Neuron (in vitro differentiated cells): ENCODE data around the gene ZG16.
"Not testable (repeated sequence)": the region's sequence is repeated elsewhere in the genome, so short reads cannot be mapped to it uniquely, and the experiment has no call there.

Source experiments
- H2AFZ ChIP-seq: one replicate; pipeline ENCODE4 v1.6.1; 2013; ENCODE audit warnings: low read depth, mild to moderate bottlenecking, inconsistent platforms, low read length, moderate library complexity
- H3K27me3 ChIP-seq: one replicate; pipeline ENCODE4 v1.6.1; 2013; ENCODE audit warnings: low read length; ENCODE audit not compliant: insufficient read depth
- H3K36me3 ChIP-seq: one replicate; pipeline ENCODE4 v1.6.1; 2013; ENCODE audit warnings: low read length; ENCODE audit not compliant: insufficient read depth
- H3K4me1 ChIP-seq: one replicate; pipeline ENCODE4 v1.6.1; 2013; ENCODE audit warnings: low read length; ENCODE audit not compliant: insufficient read depth
- H3K4me3 ChIP-seq: 2 replicates; pipeline ENCODE4 v1.5.1; 2013; ENCODE audit warnings: mild to moderate bottlenecking, low read length, moderate library complexity
- H3K9me3 ChIP-seq: one replicate; pipeline ENCODE4 v1.6.1; 2013; ENCODE audit warnings: low read length

The ZG16 gene

DNA sequence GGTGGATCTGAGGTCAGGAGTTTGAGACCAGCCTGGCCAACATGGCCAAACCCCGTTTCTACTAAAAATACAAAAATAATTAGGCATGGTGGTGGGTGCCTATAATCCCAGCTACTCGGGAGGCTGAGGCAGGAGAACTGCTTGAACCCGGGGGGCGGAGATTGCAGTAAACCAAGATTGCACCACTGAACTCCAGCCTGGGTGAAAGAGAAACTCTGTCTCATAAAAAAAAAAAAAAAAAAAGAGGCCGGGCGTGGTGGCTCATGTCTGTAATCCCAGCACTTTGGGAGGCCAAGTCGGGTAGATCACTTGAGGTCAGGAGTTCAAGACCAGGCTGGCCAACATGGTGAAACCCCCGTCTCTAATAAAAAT lies 16.8 kb upstream of the ZG16 start:
- not testable (repeated sequence) for H3K27me3 ChIP-seq, H3K36me3 ChIP-seq, H3K4me1 ChIP-seq, H2AFZ ChIP-seq, H3K4me3 ChIP-seq, H3K9me3 ChIP-seq

DNA sequence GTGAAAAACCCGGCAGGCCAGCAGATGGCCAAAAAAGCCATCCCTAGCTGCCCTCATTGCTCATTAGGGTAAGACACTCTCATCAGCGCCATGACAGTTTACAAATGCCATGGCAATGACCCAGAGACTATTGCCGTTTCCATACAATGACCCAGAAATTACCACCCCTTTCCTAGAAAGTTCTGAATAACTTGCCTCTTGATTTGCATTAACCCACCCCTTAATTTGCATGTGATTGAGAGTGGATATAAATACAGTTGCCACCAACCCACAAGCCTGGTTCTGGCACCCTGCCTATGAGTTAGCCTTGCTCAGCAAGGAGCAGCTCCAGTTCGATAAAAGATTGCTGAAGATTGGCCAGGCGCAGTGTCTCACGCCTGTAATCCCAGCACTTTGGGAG lies 16.2 kb upstream of the ZG16 start:
- H3K9me3 ChIP-seq: no peaks in the 10 kb centered on the region

GRCh38 chr16:29763326-29763725 lies 14.7 kb upstream of the ZG16 start:
- Histone ChIP-seq H3K27me3 (peaks cover 3% of the 10 kb centered on the region), H2AFZ (no peak overlapping the region), H3K9me3 (no peaks in the 10 kb centered on the region), H3K4me1 (no peaks in the 10 kb centered on the region), H3K36me3 (no peaks in the 10 kb centered on the region), H3K4me3 (no peak overlapping the region)

More for the DNA sequence above, 16.2 kb upstream of the ZG16 start:
- no peak overlapping the region for H3K4me3 ChIP-seq
- no peak overlapping the region for H2AFZ ChIP-seq
- H3K27me3 ChIP-seq: peaks cover 3% of the 10 kb centered on the region
- H3K4me1 ChIP-seq: no peaks in the 10 kb centered on the region
- no peaks in the 10 kb centered on the region for H3K36me3 ChIP-seq

- Histone ChIP-seq H2AFZ (no peak overlapping the region), H3K4me3 (no peak overlapping the region), H3K36me3 (no peaks in the 10 kb centered on the region), H3K9me3 (no peaks in the 10 kb centered on the region), H3K4me1 (no peaks in the 10 kb centered on the region), H3K27me3 (peaks cover 3% of the 10 kb centered on the region)
Measured at GRCh38 chr16:29765167-29766032, 12.7 kb upstream of the ZG16 start.

DNA sequence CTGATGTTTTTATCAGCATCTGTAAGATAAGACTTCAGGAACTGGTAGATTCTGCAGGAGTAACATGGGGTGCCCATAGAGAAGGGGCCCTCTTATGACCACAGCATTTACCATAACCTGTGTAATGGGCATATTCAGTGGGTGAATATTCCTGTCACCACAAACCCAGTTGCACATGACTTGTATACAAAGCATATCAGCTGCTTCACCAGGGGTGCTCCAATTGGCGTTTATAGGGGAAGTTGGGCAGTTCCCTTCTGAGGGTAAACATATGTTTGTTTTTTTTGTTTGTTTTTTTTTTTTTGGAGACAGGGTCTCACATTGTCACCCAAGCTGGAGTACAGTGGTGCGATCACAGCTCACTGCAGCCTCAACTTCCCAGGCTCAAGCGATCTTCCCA lies 11.5 kb upstream of the ZG16 start:
- H2AFZ ChIP-seq: no peak overlapping the region
- H3K4me3 ChIP-seq: no peak overlapping the region
- peaks cover 3% of the 10 kb centered on the region for H3K27me3 ChIP-seq
- no peaks in the 10 kb centered on the region for H3K9me3 ChIP-seq
- H3K36me3 ChIP-seq: no peaks in the 10 kb centered on the region
- H3K4me1 ChIP-seq: no peaks in the 10 kb centered on the region

- no peaks in the 10 kb centered on the region for H3K9me3 ChIP-seq
- H3K4me1 ChIP-seq: no peaks in the 10 kb centered on the region
- peaks cover 3% of the 10 kb centered on the region for H3K27me3 ChIP-seq
- H3K4me3 ChIP-seq: no peak overlapping the region
- H2AFZ ChIP-seq: no peak overlapping the region
- H3K36me3 ChIP-seq: no peaks in the 10 kb centered on the region
Measured at GRCh38 chr16:29767062-29767461, 11.0 kb upstream of the ZG16 start.

- Histone ChIP-seq H2AFZ (no peak overlapping the region), H3K36me3 (no peaks in the 10 kb centered on the region), H3K9me3 (no peaks in the 10 kb centered on the region), H3K27me3 (peaks cover 3% of the 10 kb centered on the region), H3K4me1 (no peaks in the 10 kb centered on the region), H3K4me3 (no peak overlapping the region)
Measured at GRCh38 chr16:29769507-29769906, 8.5 kb upstream of the ZG16 start.

DNA sequence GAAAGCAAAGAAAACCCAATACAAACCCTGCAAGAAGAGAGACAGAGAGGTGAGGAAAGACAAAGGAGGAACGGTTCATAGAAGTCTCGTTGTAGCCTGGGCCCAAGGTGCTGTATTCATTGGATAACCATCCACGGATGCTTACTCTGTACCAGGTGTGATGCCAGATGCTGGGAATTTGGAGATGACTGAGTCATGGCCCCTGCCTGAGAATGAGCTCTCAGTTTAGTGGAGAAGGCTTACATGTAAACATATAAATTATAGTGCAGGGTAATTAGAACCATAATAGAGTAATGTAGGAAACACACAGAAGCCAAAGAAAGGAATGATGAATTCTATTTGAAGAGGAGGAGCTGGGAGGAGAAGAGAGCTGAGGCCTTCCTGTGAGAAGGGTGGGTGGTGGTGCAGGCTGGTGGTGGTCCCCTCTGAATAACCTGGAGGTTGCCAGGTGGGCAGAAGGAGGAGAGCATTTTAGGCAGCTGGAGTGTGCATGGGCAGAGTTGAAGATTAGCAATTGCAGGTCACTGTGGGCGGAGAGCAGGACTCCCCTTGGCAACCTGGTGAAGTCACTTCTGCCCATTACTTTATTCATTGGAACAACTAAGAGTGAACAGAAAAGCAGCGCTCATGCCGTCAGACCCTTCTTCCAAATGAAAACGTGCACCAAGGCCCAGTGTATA lies 7.7 kb upstream of the ZG16 start:
- H3K4me3 ChIP-seq: no peak overlapping the region
- no peaks in the 10 kb centered on the region for H3K36me3 ChIP-seq
- no peaks in the 10 kb centered on the region for H3K9me3 ChIP-seq
- H2AFZ ChIP-seq: no peak overlapping the region
- peaks cover 1% of the 10 kb centered on the region for H3K27me3 ChIP-seq
- no peaks in the 10 kb centered on the region for H3K4me1 ChIP-seq

DNA sequence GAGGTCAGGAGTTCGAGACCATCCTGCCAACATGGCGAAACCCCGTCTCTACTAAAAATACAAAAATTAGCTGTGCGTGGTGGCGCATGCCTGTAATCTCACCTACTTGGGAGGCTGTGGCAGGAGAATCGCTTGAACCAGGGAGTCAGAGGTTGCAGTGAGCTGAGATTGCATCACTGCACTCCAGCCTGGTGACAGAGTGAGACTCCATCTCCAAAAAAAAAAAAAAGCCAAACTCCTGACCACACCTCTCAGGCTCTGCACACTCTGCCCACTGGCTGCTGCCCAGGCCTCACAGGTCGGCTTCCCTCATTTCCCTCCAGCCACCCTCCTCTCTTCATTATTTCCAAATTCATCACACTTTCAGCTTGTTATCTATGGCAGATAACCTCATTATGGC lies 5.7 kb upstream of the ZG16 start:
- H3K36me3 ChIP-seq, H2AFZ ChIP-seq, H3K4me3 ChIP-seq, H3K4me1 ChIP-seq, H3K27me3 ChIP-seq, H3K9me3 ChIP-seq: not testable (repeated sequence)

- Histone ChIP-seq H3K9me3 (no peaks in the 10 kb centered on the region), H3K4me3 (no peak overlapping the region), H3K4me1 (no peaks in the 10 kb centered on the region), H2AFZ (no peak overlapping the region), H3K27me3 (peaks cover 4% of the 10 kb centered on the region), H3K36me3 (no peaks in the 10 kb centered on the region)
Measured at GRCh38 chr16:29774730-29775129, 3.3 kb upstream of the ZG16 start.

DNA sequence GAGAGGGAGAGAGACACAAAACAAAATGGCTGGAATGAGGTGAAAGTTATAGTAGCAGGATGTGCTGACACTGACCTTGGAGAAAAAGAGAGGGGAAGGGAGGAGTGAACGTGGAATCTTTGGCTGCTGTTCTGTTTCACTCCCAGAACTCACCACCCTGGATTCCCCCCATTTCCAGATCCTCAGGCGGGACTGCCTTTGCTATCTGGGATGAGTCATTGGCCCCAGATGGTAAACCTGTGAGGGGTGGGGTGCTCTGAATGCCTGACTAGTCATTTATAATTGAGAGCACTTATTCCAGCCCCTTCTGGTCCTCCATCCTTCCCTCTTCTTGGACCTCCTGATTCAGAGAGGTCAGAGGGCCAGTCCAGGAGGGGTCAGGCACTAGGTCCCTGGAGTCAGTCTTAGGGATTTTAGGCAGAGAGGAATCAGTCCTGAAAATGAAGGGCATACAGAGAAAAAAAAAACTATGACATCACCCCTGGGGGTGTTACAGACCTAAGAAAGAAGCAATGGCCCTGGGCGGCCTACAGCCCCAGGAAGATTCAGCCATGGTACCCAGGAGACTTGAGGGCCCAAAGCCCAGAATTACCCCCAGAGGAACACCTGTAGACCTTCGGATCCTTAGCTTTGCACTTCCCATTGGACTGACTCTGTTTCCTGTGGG lies 2.2 kb upstream of the ZG16 start:
- H3K36me3 ChIP-seq: no peaks in the 10 kb centered on the region
- no peak overlapping the region for H2AFZ ChIP-seq
- H3K4me3 ChIP-seq: no peak overlapping the region

GRCh38 chr16:29779474-29779873 lies 1.4 kb downstream of the ZG16 start:
- no peaks in the 10 kb centered on the region for H3K9me3 ChIP-seq
- no peaks in the 10 kb centered on the region for H3K36me3 ChIP-seq
- H3K4me3 ChIP-seq: no peak overlapping the region
- peaks cover 6% of the 10 kb centered on the region for H3K4me1 ChIP-seq
- H3K27me3 ChIP-seq: peaks cover 9% of the 10 kb centered on the region
- H2AFZ ChIP-seq: no peak overlapping the region

More for the DNA sequence above, 2.2 kb upstream of the ZG16 start:
- Histone ChIP-seq H3K9me3 (no peaks in the 10 kb centered on the region), H3K27me3 (peaks cover 7% of the 10 kb centered on the region), H3K4me1 (no peaks in the 10 kb centered on the region)
